Esophagus squamous epithelium (tissue), 4 donors: ENCODE results near the gene CELF2.

Source experiments
- POLR2A ChIP-seq, 4 donors: fragments of 450-650 bp; IDR thresholded peaks; one replicate each; pipeline ENCODE4 v1.6.1; 2017; ENCODE audit warnings: antibody characterized with exemption in 4 of 4, mild to moderate bottlenecking in 4 of 4, moderate library complexity in 3 of 4
- TF ChIP-seq, protein P1 (sequence below), 6 experiments: fragments of 450-650 bp in 4 of 6; fragments of 200-600 bp in 2 of 6; sonication (generic) in 2 of 6; IDR thresholded peaks; one replicate each; pipeline ENCODE4 v1.5.1; 2016 to 2019; ENCODE audit warnings: antibody characterized with exemption in 6 of 6, mild to moderate bottlenecking in 4 of 6, moderate library complexity in 4 of 6

DNA sequence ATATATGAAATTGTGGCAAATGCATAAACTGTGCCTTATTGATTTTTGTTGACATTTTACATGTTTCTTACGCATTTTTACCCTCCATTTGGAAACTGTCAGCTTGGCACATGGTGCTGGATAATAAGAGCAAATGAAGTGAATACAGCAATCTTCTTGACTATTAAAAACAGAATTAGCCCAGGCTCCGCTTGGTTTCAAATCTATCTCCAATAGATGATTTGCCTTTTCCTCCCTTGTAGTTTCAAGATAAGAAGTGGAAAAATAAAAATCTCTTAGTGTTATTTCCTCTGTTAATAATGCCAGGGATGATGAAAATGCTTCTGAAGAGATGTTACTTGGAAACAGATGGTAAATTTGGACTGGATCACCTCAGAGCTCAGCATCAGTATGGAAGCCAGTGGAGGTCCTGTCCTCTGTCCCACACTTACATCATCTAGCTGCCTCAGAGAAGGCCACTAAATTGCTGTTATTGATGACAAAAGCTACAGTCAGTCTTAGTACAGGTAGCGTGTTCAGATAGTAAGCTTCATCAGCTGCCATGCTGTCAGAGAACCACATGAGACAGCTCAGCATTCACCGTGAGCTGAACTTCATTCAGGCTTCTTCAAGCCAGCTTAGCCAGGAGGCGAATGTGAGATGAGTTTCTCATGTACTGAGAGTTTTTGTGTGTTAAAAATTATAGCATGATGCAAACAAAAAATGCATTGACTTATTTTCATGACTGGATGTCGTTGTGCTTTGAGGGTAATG is 246.8 kb downstream of the CELF2 start:
- no peak for TF ChIP-seq POLR2A (IDR thresholded peaks at IDR 0.05)
- TF ChIP-seq, protein P1, sequence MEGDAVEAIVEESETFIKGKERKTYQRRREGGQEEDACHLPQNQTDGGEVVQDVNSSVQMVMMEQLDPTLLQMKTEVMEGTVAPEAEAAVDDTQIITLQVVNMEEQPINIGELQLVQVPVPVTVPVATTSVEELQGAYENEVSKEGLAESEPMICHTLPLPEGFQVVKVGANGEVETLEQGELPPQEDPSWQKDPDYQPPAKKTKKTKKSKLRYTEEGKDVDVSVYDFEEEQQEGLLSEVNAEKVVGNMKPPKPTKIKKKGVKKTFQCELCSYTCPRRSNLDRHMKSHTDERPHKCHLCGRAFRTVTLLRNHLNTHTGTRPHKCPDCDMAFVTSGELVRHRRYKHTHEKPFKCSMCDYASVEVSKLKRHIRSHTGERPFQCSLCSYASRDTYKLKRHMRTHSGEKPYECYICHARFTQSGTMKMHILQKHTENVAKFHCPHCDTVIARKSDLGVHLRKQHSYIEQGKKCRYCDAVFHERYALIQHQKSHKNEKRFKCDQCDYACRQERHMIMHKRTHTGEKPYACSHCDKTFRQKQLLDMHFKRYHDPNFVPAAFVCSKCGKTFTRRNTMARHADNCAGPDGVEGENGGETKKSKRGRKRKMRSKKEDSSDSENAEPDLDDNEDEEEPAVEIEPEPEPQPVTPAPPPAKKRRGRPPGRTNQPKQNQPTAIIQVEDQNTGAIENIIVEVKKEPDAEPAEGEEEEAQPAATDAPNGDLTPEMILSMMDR (IDR thresholded peaks at IDR 0.05): no peak
